HG02642 (cell line): ENCODE data around the gene FRMD3.

Source experiments
- ATAC-seq: cut with Tn5 transposase; IDR thresholded peaks from one replicate; pipeline ENCODE4 v1.9.1; 2021; ENCODE audit warnings: mild to moderate bottlenecking; ENCODE audit not compliant: unreplicated experiment, poor library complexity

The FRMD3 gene

GRCh38 chr9:83299571-83299970, 238.6 kb downstream of the FRMD3 start:
- no peak for ATAC-seq

- no peak for ATAC-seq
Observed at GRCh38 chr9:83299094-83299493, 239.1 kb downstream of the FRMD3 start.

GRCh38 chr9:83296123-83296522, 242.1 kb downstream of the FRMD3 start:
- no peak for ATAC-seq

GRCh38 chr9:83294816-83295215, 243.4 kb downstream of the FRMD3 start:
- ATAC-seq: no peak

GRCh38 chr9:83291196-83291595, 247.0 kb downstream of the FRMD3 start:
- ATAC-seq: no peak

GRCh38 chr9:83290692-83291091, 247.5 kb downstream of the FRMD3 start:
- ATAC-seq: no peak

GRCh38 chr9:83287021-83287420, 251.2 kb downstream of the FRMD3 start:
- no peak for ATAC-seq

GRCh38 chr9:83285445-83286225, 252.6 kb downstream of the FRMD3 start:
- ATAC-seq: no peak

- no peak for ATAC-seq
Observed at GRCh38 chr9:83284746-83285145, 253.5 kb downstream of the FRMD3 start.

- no peak for ATAC-seq
Observed at GRCh38 chr9:83283528-83283927, 254.7 kb downstream of the FRMD3 start.

GRCh38 chr9:83281306-83282255, 256.6 kb downstream of the FRMD3 start:
- no peak for ATAC-seq

- ATAC-seq: no peak
Observed at GRCh38 chr9:83280790-83281189, 257.4 kb downstream of the FRMD3 start.

- no peak for ATAC-seq
Observed at GRCh38 chr9:83280268-83280667, 257.9 kb downstream of the FRMD3 start.

GRCh38 chr9:83274787-83275186, 263.4 kb downstream of the FRMD3 start:
- ATAC-seq: no peak

GRCh38 chr9:83271665-83272071, 266.5 kb downstream of the FRMD3 start:
- no peak for ATAC-seq

GRCh38 chr9:83270116-83270515, 268.1 kb downstream of the FRMD3 start:
- no peak for ATAC-seq

GRCh38 chr9:83267741-83268140, 270.5 kb downstream of the FRMD3 start:
- no peak for ATAC-seq

GRCh38 chr9:83266666-83267496, 271.3 kb downstream of the FRMD3 start:
- no peak for ATAC-seq

- no peak for ATAC-seq
Observed at GRCh38 chr9:83266331-83266665, 271.9 kb downstream of the FRMD3 start.

GRCh38 chr9:83264315-83264714, 273.9 kb downstream of the FRMD3 start:
- ATAC-seq: no peak

- ATAC-seq: no peak
Observed at GRCh38 chr9:83259558-83259957, 278.6 kb downstream of the FRMD3 start.
